Measurements from ENCODE around the gene BTBD10.

BTBD10 gene

GRCh38 chr11:13339195-13340153, 123.5 kb downstream of the BTBD10 start:
- no peak for DNase-seq (ENCODE audit: low read depth in 1 of 2, low spot score in 1 of 2)

DNA sequence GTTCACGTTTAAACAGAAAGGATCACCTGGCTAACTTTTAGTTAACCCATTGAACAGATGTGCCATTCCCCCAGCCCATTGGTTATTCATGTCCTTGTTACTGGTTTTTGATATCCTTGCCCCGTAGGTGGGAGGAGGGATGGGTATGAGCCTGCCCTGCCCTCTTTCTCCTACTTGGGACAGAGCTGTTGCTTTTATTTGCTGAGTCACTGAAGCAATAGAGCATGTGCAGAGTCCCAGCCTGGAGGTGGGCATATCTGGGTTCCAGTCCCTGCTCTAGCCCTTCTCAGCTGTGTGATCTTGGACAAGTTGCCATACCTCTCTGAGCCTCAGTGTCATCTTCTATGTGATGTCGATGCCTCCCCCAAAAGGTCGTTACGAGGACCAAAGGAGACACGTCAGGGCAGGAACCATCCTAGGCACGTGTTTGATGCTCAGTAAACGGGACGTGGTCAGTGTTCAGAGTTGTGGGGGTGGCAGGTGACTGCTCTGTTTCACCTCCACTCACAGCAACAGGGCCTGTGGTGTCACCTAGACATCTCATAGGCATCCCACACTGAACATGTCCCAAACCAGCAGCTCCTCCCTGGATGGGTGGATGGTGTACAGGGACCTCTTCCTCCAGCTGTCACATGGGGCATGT, 124.5 kb downstream of the BTBD10 start:
- no peak for DNase-seq (ENCODE audit: low read depth in 1 of 2, low spot score in 1 of 2)

- no peak for DNase-seq (ENCODE audit: low read depth in 1 of 2, low spot score in 1 of 2)
Observed at GRCh38 chr11:13338019-13338426, 125.0 kb downstream of the BTBD10 start.
